H1 (cell line): Measurements from ENCODE around the gene CRY1. TPM values are rescaled to one million over a fixed set of nuclear protein-coding genes. Genes with fewer than 3 reads are reported as not detected.

Experiments
- CTCF ChIA-PET: fragments of 300-600 bp; sonication (Branson Sonifier 250); formaldehyde crosslinking; loops from one replicate; lab custom pipeline; 2021; ENCODE audit not compliant: partially characterized antibody; lab: Charles Lee
- POLR2A ChIA-PET: fragments of 300-600 bp; sonication (Branson Sonifier 250); formaldehyde crosslinking; loops from one replicate; lab custom pipeline; 2021; ENCODE audit warnings: inconsistent platforms; ENCODE audit not compliant: partially characterized antibody; lab: Charles Lee
- DNase-seq, 2 experiments: peaks; one replicate each; pipeline versions ENCODE4 v3.0.0 to v3.0.0-alpha.2; 2010 to 2022; ENCODE audit warnings: low spot score in 2 of 2, low read depth in 1 of 2, mixed read lengths in 1 of 2
- FAIRE-seq: peaks from 2 replicates; lab custom pipeline; 2011; peaks lifted over from hg19 to GRCh38; lab: Jason Lieb, UNC
- H2AFZ ChIP-seq: 2 replicates; pipeline ENCODE4 v1.8.1; 2012; ENCODE audit warnings: low read length, inconsistent platforms
- H2AK5ac ChIP-seq: 2 replicates; pipeline ENCODE4 v1.6.1; 2013; ENCODE audit warnings: low read depth, low read length
- H2BK120ac ChIP-seq: replicated peaks from 2 replicates; pipeline ENCODE3; 2013; ENCODE audit warnings: low read depth, low read length, inconsistent platforms
- H2BK12ac ChIP-seq: 2 replicates; pipeline ENCODE4 v1.6.1; 2013; ENCODE audit warnings: low read depth, low read length
- H2BK15ac ChIP-seq: 2 replicates; pipeline ENCODE4 v1.6.1; 2013; ENCODE audit warnings: low read length
- H2BK20ac ChIP-seq: 2 replicates; pipeline ENCODE4 v1.6.1; 2013; ENCODE audit warnings: low read length
- H2BK5ac ChIP-seq: 2 replicates; pipeline ENCODE4 v1.6.1; 2013; ENCODE audit warnings: low read depth, low read length
- H3K14ac ChIP-seq: 2 replicates; pipeline ENCODE4 v1.6.1; 2013; ENCODE audit warnings: inconsistent platforms; ENCODE audit not compliant: insufficient read length
- H3K18ac ChIP-seq: 2 replicates; pipeline ENCODE4 v1.6.1; 2013; ENCODE audit warnings: low read length; ENCODE audit errors: extremely low read depth
- H3K23ac ChIP-seq: 2 replicates; pipeline ENCODE4 v1.6.1; 2013; ENCODE audit warnings: inconsistent platforms; ENCODE audit not compliant: insufficient read length
- H3K23me2 ChIP-seq: 2 replicates; pipeline ENCODE4 v1.6.1; 2013; ENCODE audit warnings: low read depth, low read length
- H3K27ac ChIP-seq: 2 replicates; pipeline ENCODE4 v1.6.1; 2011; ENCODE audit warnings: low read depth, low read length, inconsistent platforms
- H3K27me3 ChIP-seq, 4 experiments: replicated peaks in 1 of 4; 1 replicate in 1 of 4; 2 replicates in 3 of 4; pipeline versions ENCODE4 v1.6.1 to v1.8.1; 2011 to 2013; ENCODE audit warnings: low read length in 3 of 4, mild to moderate bottlenecking in 3 of 4, inconsistent platforms in 2 of 4, mixed read lengths in 2 of 4, moderate library complexity in 1 of 4; ENCODE audit not compliant: control insufficient read depth in 3 of 4, insufficient read depth in 3 of 4; ENCODE audit errors: extremely low read depth in 1 of 4
- H3K36me3 ChIP-seq, 4 experiments: 2 replicates each; pipeline versions ENCODE4 v1.6.1 to v1.8.1; 2011 to 2013; ENCODE audit warnings: mild to moderate bottlenecking in 4 of 4, low read length in 3 of 4, moderate library complexity in 2 of 4, control low read depth in 1 of 4, inconsistent platforms in 1 of 4; ENCODE audit not compliant: insufficient read depth in 4 of 4, control insufficient read depth in 2 of 4
- H3K4ac ChIP-seq: replicated peaks from 2 replicates; pipeline ENCODE3; 2013; ENCODE audit warnings: low read length, low read depth, mixed read lengths, inconsistent platforms; ENCODE audit not compliant: insufficient read length
- H3K4me1 ChIP-seq, 4 experiments: replicated peaks in 1 of 4; 1 replicate in 1 of 4; 2 replicates in 3 of 4; pipeline versions ENCODE4 v1.6.1 to v1.8.1; 2011 to 2013; ENCODE audit warnings: low read length in 3 of 4, inconsistent platforms in 2 of 4, mixed read lengths in 1 of 4; ENCODE audit not compliant: insufficient read depth in 4 of 4, control insufficient read depth in 3 of 4
- H3K4me2 ChIP-seq, 2 experiments: 2 replicates each; pipeline versions ENCODE4 v1.6.1 to v1.8.1; 2011 to 2013; ENCODE audit warnings: low read depth in 2 of 2, low read length in 2 of 2, control low read depth in 1 of 2, inconsistent platforms in 1 of 2, mild to moderate bottlenecking in 1 of 2; ENCODE audit not compliant: insufficient read depth in 1 of 2
- H3K4me3 ChIP-seq, 4 experiments: fragments of 200-600, 300-600 bp in 1 of 4; sonication (generic), shearing (Covaris generic), sonication (Bioruptor Twin) in 1 of 4; 2 replicates each; pipeline versions ENCODE4 v1.5.1 to v1.8.1; 2011 to 2016; ENCODE audit warnings: low read length in 4 of 4, low read depth in 3 of 4, control low read depth in 2 of 4, inconsistent platforms in 2 of 4, mild to moderate bottlenecking in 2 of 4, mixed read lengths in 1 of 4, moderate library complexity in 1 of 4; ENCODE audit not compliant: insufficient read depth in 2 of 4; ENCODE audit errors: extremely low read depth in 1 of 4
- H3K56ac ChIP-seq: replicated peaks from 2 replicates; pipeline ENCODE3; 2013; ENCODE audit warnings: low read depth, mild to moderate bottlenecking, mixed read lengths, low read length, inconsistent platforms; ENCODE audit not compliant: insufficient read length
- H3K79me1 ChIP-seq: 2 replicates; pipeline ENCODE4 v1.6.1; 2013; ENCODE audit warnings: low read depth, low read length, control low read depth
- H3K79me2 ChIP-seq, 2 experiments: 2 replicates each; pipeline versions ENCODE4 v1.6.1 to v1.8.1; 2012 to 2013; ENCODE audit warnings: low read length in 2 of 2, mild to moderate bottlenecking in 2 of 2, inconsistent platforms in 1 of 2; ENCODE audit not compliant: insufficient read depth in 2 of 2, control insufficient read depth in 1 of 2
- H3K9ac ChIP-seq, 4 experiments: replicated peaks in 1 of 4; 1 replicate in 1 of 4; 2 replicates in 3 of 4; pipeline versions ENCODE4 v1.6.1 to v1.8.1; 2011 to 2013; ENCODE audit warnings: low read depth in 3 of 4, low read length in 3 of 4, control low read depth in 2 of 4, mild to moderate bottlenecking in 2 of 4, moderate library complexity in 2 of 4, inconsistent platforms in 1 of 4; ENCODE audit errors: extremely low read depth in 1 of 4
- H3K9me3 ChIP-seq, 2 experiments: 2 replicates each; pipeline versions ENCODE4 v1.6.1 to v1.8.1; 2012 to 2013; ENCODE audit warnings: mild to moderate bottlenecking in 2 of 2, moderate library complexity in 2 of 2, control low read depth in 1 of 2, inconsistent platforms in 1 of 2, low read depth in 1 of 2, low read length in 1 of 2, mixed read lengths in 1 of 2; ENCODE audit not compliant: insufficient read depth in 2 of 2
- H4K20me1 ChIP-seq, 2 experiments: replicated peaks in 1 of 2; 2 replicates each; pipeline versions ENCODE3 to v1.8.1; 2011 to 2013; ENCODE audit warnings: inconsistent platforms in 2 of 2, low read length in 2 of 2, mild to moderate bottlenecking in 1 of 2; ENCODE audit not compliant: insufficient read depth in 2 of 2, control insufficient read depth in 1 of 2
- H4K5ac ChIP-seq: 2 replicates; pipeline ENCODE4 v1.6.1; 2013; ENCODE audit warnings: low read length, low read depth, mixed read lengths, inconsistent platforms; ENCODE audit not compliant: insufficient read length
- H4K8ac ChIP-seq: 2 replicates; pipeline ENCODE4 v1.8.0; 2013; ENCODE audit warnings: mild to moderate bottlenecking, moderate library complexity, low read length, inconsistent platforms; ENCODE audit not compliant: insufficient read depth; ENCODE audit errors: extremely low read depth
- H4K91ac ChIP-seq: replicated peaks from 2 replicates; pipeline ENCODE3; 2013; ENCODE audit warnings: low read length, mixed read lengths, inconsistent platforms; ENCODE audit not compliant: insufficient read length
- BACH1 ChIP-seq: IDR thresholded peaks from 2 replicates; pipeline ENCODE4 v1.6.1; 2012; ENCODE audit warnings: low read length, improper control_type of control experiment
- CEBPB ChIP-seq: IDR thresholded peaks from 2 replicates; pipeline ENCODE4 v1.6.1; 2012; ENCODE audit warnings: low read depth, low read length
- GABPA ChIP-seq: IDR thresholded peaks from 2 replicates; pipeline ENCODE4 v1.6.1; 2011; ENCODE audit warnings: mild to moderate bottlenecking, low read length, moderate library complexity, borderline replicate concordance; ENCODE audit not compliant: insufficient read depth
- POLR2AphosphoS5 ChIP-seq: IDR thresholded peaks from 2 replicates; pipeline ENCODE4 v1.6.1; 2011; ENCODE audit warnings: low read depth, low read length
- POU5F1 ChIP-seq: IDR thresholded peaks from 2 replicates; pipeline ENCODE4 v1.6.1; 2011; ENCODE audit warnings: low read depth, mild to moderate bottlenecking, low read length, moderate library complexity
- SAP30 ChIP-seq: fragments of 300-600 bp; sonication (generic); IDR thresholded peaks from 2 replicates; pipeline ENCODE4 v1.7.1; 2012; ENCODE audit warnings: low read length, moderate library complexity, mild to moderate bottlenecking, inconsistent platforms; ENCODE audit not compliant: insufficient read depth, insufficient replicate concordance
- SIRT6 ChIP-seq: IDR thresholded peaks from one replicate; pipeline ENCODE4 v1.7.1; 2012; ENCODE audit warnings: low read length, inconsistent platforms
- SIX5 ChIP-seq: IDR thresholded peaks from 2 replicates; pipeline ENCODE4 v1.6.1; 2011; ENCODE audit warnings: mild to moderate bottlenecking, low read depth, low read length
- TAF1 ChIP-seq: IDR thresholded peaks from 2 replicates; pipeline ENCODE4 v1.6.1; 2011; ENCODE audit warnings: mild to moderate bottlenecking, low read depth, low read length
- WGBS, 2 experiments: shearing (Covaris generic) in 1 of 2; methylation state at CpG; one replicate each; pipeline versions ENCODE4 v1.1.6 to v1.1.7; 2013 to 2015; ENCODE audit warnings: low lambda C conversion rate in 2 of 2, mixed read lengths in 2 of 2, inconsistent platforms in 1 of 2, low coverage in 1 of 2, missing lambda C conversion rate in 1 of 2; ENCODE audit not compliant: insufficient replicate concordance in 2 of 2, insufficient coverage in 1 of 2, insufficient read length in 1 of 2; ENCODE audit errors: extremely low coverage in 1 of 2, missing lambda C conversion rate in 1 of 2; 5-methylcytosine and 5-hydroxymethylcytosine counted together
- polyA plus RNA-seq, 7 experiments: library from polyadenylated mRNA; depleted of rRNA in 3 of 7; stranded (reverse) in 5 of 7; unstranded in 2 of 7; fragments of >200 nt in 5 of 7; fragments of 200-250 nt in 2 of 7; gene quantifications; 1 replicate in 5 of 7; 2 replicates in 1 of 7; 4 replicates in 1 of 7; pipeline versions ENCODE4 v1.2.1 to v1.2.3, GENCODE V29; 2011 to 2013; ENCODE audit warnings: missing spikeins in 2 of 7, mixed read lengths in 2 of 7
- total RNA-seq: library from RNA; stranded (reverse); fragmentation: NEBNext Ultra II Directional; extraction: Animal tissue kit (Norgen Biotek cat#: 25700); gene quantifications from 2 replicates; pipeline ENCODE4 v1.2.1, GENCODE V29; 2021
- TF ChIP-seq, protein P1 (sequence below): IDR thresholded peaks from 2 replicates; pipeline ENCODE4 v1.6.1; 2012; ENCODE audit warnings: low read length, inconsistent platforms

Gene CRY1
- total and polyA plus RNA-seq, 2 of the 8 experiments (the other 6 are each of a cell fraction or from before 2014, with no cell fraction given) = 13.6 to 25.1 TPM

DNA sequence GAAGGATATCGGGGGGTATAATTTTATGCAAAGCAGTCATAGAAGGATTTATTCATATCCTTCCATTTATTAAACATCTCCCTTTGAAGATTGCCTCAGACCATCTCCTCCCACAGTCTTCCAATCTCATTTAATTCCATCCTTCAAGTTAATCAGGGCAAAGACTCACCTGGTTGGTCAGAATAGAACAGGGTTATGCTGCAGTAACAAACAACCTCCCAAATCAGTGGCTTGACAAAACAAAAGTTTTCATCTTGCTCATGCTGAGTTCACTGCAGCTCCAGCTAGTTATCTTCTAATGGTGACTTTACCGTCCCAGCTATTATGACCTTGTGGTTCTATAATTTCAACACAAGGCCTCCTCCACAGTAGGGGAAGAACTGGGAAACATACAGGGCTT lies 57.6 kb downstream of the CRY1 start:
- POLR2A ChIA-PET = no interaction called here
- FAIRE-seq (no peak), DNase-seq (no peak)
- no peak overlapping the region for H2AFZ ChIP-seq
- H3K79me2 ChIP-seq = no peaks in the 10 kb centered on the region; a peak in 2 of 4 replicates
- 0 out of 2 replicates have a peak, but pooled peaks cover 3% of the 10 kb centered on the region for H3K79me1 ChIP-seq
- no peak overlapping the region for H3K27ac ChIP-seq
- no peaks in the 10 kb centered on the region for H3K23me2 ChIP-seq
- H3K4me3 ChIP-seq = no peak overlapping the region
- no peaks in the 10 kb centered on the region for H3K9me3 ChIP-seq
- TF ChIP-seq, protein P1, sequence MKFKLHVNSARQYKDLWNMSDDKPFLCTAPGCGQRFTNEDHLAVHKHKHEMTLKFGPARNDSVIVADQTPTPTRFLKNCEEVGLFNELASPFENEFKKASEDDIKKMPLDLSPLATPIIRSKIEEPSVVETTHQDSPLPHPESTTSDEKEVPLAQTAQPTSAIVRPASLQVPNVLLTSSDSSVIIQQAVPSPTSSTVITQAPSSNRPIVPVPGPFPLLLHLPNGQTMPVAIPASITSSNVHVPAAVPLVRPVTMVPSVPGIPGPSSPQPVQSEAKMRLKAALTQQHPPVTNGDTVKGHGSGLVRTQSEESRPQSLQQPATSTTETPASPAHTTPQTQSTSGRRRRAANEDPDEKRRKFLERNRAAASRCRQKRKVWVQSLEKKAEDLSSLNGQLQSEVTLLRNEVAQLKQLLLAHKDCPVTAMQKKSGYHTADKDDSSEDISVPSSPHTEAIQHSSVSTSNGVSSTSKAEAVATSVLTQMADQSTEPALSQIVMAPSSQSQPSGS = no peak
- TF ChIP-seq SAP30 = no peak
- TF ChIP-seq CEBPB = no peak
- no peak for TF ChIP-seq SIRT6
- no peak for TF ChIP-seq BACH1
- no peak for TF ChIP-seq TAF1
- no peak for TF ChIP-seq POLR2AphosphoS5
- no peak for TF ChIP-seq POU5F1
- TF ChIP-seq GABPA = no peak
- no peak for TF ChIP-seq SIX5
- no peak overlapping the region for H3K14ac ChIP-seq
- H4K5ac ChIP-seq = no peak overlapping the region
- H2BK20ac ChIP-seq = no peak overlapping the region
- no peak overlapping the region for H3K4ac ChIP-seq
- H2AK5ac ChIP-seq = no peak overlapping the region
- no peak overlapping the region for H2BK12ac ChIP-seq
- no peak overlapping the region for H4K91ac ChIP-seq
- H2BK15ac ChIP-seq = no peak overlapping the region
- H2BK120ac ChIP-seq = no peak overlapping the region
- no peak overlapping the region for H4K8ac ChIP-seq
- H3K23ac ChIP-seq = no peak overlapping the region
- H3K36me3 ChIP-seq = no peaks in the 10 kb centered on the region
- H3K27me3 ChIP-seq = no peaks in the 10 kb centered on the region
- CTCF ChIA-PET = no interaction called here
- 97% methylated on average over 2 of the region's 2 CpGs; no CpG with 5 or more reads in 1 of the 2 experiments for WGBS, 2 experiments
- no peak overlapping the region for H2BK5ac ChIP-seq
- H3K4me1 ChIP-seq = no peaks in the 10 kb centered on the region
- H3K56ac ChIP-seq = no peak overlapping the region
- no peaks in the 10 kb centered on the region for H4K20me1 ChIP-seq
- no peak overlapping the region for H3K18ac ChIP-seq
- no peak overlapping the region for H3K9ac ChIP-seq
- H3K4me2 ChIP-seq = no peak overlapping the region
